Measurements from ENCODE around the gene CAGE1. TPM values are rescaled to one million over a fixed set of nuclear protein-coding genes. Genes with fewer than 3 reads are reported as not detected.

Gene CAGE1
- total RNA-seq, 1 donor from 2014 or later, result not detected

- Histone ChIP-seq H3K36me3 (peaks cover 82 to 85% of the 10 kb centered on the region in 2 donors), H3K27me3 (no peaks in the 10 kb centered on the region), H3K4me1 (no peaks in the 10 kb centered on the region), H3K4me3 (no peak overlapping the region), H3K9me3 (no peaks in the 10 kb centered on the region), H3K27ac (no peak overlapping the region)
- TF ChIP-seq CTCF (IDR thresholded peaks at IDR 0.05), result no peak
- no peak for DNase-seq (ENCODE audit: low spot score in 2 of 2)
- intact Hi-C loops (cut with DNase I), result no loop called here
Observed at GRCh38 chr6:7409740-7410139, 20.2 kb upstream of the CAGE1 start.

- TF ChIP-seq CTCF (IDR thresholded peaks at IDR 0.05), result no peak
- Histone ChIP-seq H3K27ac (no peak overlapping the region), H3K4me3 (no peak overlapping the region), H3K36me3 (peaks cover 84 to 91% of the 10 kb centered on the region in 2 donors), H3K9me3 (no peaks in the 10 kb centered on the region), H3K4me1 (no peaks in the 10 kb centered on the region), H3K27me3 (no peaks in the 10 kb centered on the region)
- no peak for DNase-seq (ENCODE audit: low spot score in 2 of 2)
- intact Hi-C loops (cut with DNase I), result no loop called here
Observed at GRCh38 chr6:7406743-7407142, 17.2 kb upstream of the CAGE1 start.

- H3K4me3 ChIP-seq, result no peak overlapping the region
- no peaks in the 10 kb centered on the region for H3K27me3 ChIP-seq
- no peak for DNase-seq (ENCODE audit: low spot score in 2 of 2)
- no peaks in the 10 kb centered on the region for H3K4me1 ChIP-seq
- peaks cover 72 to 81% of the 10 kb centered on the region in 2 donors for H3K36me3 ChIP-seq
- TF ChIP-seq CTCF (IDR thresholded peaks at IDR 0.05), result no peak
- intact Hi-C loops (cut with DNase I), result no loop called here
- no peaks in the 10 kb centered on the region for H3K9me3 ChIP-seq
- no peak overlapping the region for H3K27ac ChIP-seq
Observed at GRCh38 chr6:7404546-7404945, 15.0 kb upstream of the CAGE1 start.

- intact Hi-C loops (cut with DNase I), result no loop called here
- Histone ChIP-seq H3K4me1 (no peaks in the 10 kb centered on the region), H3K27me3 (no peaks in the 10 kb centered on the region), H3K27ac (no peak overlapping the region), H3K4me3 (no peak overlapping the region), H3K9me3 (no peaks in the 10 kb centered on the region), H3K36me3 (peaks cover 62 to 70% of the 10 kb centered on the region in 2 donors)
- no peak for TF ChIP-seq CTCF (IDR thresholded peaks at IDR 0.05)
- no peak for DNase-seq (ENCODE audit: low spot score in 2 of 2)
Observed at GRCh38 chr6:7402716-7403115, 13.2 kb upstream of the CAGE1 start.

GRCh38 chr6:7401075-7401474 lies 11.5 kb upstream of the CAGE1 start:
- intact Hi-C loops (cut with DNase I), result no loop called here
- H3K36me3 ChIP-seq, result peaks cover 54 to 65% of the 10 kb centered on the region in 2 donors
- H3K4me3 ChIP-seq, result no peak overlapping the region

More at GRCh38 chr6:7401075-7401474, 11.5 kb upstream of the CAGE1 start:
- no peaks in the 10 kb centered on the region for H3K4me1 ChIP-seq
- TF ChIP-seq CTCF (IDR thresholded peaks at IDR 0.05), result no peak
- H3K27ac ChIP-seq, result no peak overlapping the region
- no peaks in the 10 kb centered on the region for H3K9me3 ChIP-seq
- H3K27me3 ChIP-seq, result no peaks in the 10 kb centered on the region
- no peak for DNase-seq (ENCODE audit: low spot score in 2 of 2)

Data from ascending aorta (tissue), 2 donors.